NCI-H2107 treated with DMSO at 0.1 percent for 48 hours (cell line): ENCODE measurements around the gene RFT1.

Experiments used
- DNase-seq: peaks from one replicate; lab custom pipeline; 2025; ENCODE audit not compliant: unreplicated experiment; lab: John Stamatoyannopoulos, UW

RFT1 gene

DNA sequence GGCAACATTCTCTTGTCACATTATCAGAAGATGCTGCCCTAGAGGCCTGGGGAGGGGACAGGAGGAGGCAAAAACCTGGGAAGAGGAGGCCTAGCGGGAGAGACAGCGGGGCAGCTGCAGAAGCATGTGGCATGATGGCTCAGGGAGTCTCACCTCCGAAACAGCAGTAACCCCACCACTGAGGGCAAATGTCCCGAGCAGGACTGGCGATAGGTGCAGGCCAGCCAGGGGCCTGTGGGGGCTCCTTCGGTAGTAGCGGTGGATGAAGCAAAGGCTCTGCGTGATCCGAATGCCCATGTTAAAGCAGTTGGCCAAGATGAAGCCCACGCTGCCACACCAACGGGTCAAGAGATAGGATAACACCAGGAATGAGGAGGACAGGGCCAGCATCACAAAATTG is 38.0 kb downstream of the RFT1 start:
- DNase-seq: no peak

DNA sequence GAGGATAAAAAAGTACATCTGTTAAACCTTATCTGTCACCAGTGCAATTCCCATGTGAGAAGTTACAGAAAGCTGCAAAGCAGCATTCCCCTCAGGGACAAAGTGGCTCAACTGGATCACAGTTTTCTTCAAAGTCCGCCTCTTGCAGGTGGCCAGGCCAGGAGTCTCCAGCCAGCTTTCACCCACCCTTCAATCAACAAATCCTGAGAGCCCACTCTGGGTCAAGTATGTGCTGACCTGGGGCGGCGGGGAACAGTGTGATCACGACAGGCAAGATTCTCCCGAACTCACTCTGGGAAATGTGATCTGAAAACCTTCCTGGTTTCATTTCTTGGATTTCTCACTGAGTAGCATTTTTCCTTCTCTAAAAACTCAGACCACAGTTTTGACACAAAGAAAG is 39.2 kb downstream of the RFT1 start:
- DNase-seq: no peak

GRCh38 chr3:53089511-53089910 is 40.7 kb downstream of the RFT1 start:
- DNase-seq: no peak

DNA sequence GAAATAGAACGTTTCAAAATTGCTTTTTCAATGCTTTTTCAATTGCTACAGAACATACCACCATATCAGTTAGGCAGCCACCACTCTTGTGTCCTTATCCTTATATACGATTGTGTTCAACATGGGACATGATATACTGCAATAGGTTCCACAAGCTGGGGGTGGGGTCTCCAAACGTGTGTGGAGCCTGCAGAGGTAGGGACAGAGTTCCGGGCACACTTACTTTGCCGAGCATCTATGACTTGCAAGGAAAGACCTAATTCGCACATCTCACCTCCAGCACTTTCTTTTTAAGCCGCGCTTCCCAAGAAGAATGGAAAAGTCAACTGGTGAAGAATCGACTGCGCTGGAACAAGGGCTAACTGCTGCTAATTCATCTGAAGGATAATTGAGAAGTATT is 44.8 kb downstream of the RFT1 start:
- DNase-seq: no peak

- DNase-seq: no peak
These were observed 45.8 kb downstream of the RFT1 start for GRCh38 chr3:53084310-53085001.

DNA sequence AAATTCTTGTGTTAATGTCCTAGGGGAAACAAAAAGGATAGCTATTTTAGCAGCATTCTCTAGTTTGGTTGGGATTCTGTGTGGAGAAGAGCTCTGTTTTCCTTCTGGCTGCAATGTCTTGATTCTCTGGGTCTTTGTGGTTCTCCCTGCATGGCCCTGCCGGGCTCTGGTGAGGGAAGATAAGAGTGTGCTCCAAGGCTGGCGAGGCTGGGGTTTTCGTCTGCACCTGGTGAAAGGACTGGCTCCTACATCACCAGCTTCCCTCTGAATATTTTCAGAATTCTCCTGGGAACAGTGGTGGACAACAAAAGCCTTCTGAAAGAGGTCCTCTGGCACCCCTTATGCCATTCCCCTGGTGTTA is 46.3 kb downstream of the RFT1 start:
- peak; percentile 67 for DNase-seq

DNA sequence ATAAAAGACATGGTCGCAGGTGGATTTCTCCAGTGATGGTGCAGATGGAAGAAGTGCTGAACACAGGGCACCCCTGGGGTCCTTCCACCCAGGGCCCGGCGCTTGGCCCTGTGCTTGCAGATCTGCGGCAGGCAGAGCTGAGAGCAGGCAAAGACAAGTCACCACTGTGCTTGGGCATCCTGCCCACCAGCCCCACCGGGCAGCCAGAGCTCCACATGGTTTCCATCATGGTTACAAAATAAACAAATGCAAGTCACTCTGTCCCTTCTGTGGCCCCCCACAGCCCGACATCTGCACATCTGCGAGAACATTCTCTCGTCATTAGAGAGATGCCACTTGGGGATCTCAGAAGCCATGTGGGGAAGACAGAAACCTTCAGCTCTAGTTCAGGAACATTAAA is 46.7 kb downstream of the RFT1 start:
- no peak for DNase-seq

DNA sequence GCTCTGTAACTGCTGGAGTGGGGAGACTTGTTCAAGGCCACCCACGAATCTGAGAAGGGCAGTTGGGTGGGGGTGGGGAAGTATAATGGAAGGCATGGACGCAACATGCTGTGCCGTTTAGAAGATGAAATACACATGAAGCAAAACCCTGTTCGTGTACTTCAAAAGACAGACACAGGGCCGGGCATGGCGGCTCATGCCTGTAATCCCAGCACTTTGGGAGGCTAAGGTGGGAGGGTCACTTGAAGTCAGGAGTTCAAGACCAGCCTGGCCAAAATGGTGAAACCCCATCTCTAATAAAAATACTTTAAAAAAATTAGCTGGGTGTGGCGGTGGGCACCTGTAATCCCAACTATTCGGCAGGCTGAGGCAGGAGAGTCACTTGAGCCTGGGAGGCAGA is 47.5 kb downstream of the RFT1 start:
- DNase-seq: no peak

DNA sequence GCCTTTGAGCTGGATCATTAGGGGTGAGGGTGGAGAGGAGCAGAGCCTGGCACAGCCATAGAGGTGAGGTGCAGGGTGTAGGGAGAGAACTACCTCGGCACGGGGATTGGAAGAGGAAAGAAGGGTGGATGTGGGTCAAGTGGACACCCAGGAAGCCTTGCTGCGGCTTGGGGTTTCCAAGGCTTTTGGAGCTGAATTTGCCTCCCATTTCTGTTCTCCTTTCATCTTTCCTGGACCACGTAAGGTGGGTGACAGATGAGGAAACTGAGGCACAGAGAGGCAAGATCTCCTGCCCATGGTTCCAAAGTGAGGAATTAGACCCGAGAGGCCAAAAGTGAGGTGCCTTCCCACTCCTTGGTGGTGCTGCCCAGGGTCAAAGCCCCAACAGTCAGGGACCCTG is 48.9 kb downstream of the RFT1 start:
- DNase-seq: no peak

GRCh38 chr3:53080612-53081205 is 49.5 kb downstream of the RFT1 start:
- DNase-seq: no peak

DNA sequence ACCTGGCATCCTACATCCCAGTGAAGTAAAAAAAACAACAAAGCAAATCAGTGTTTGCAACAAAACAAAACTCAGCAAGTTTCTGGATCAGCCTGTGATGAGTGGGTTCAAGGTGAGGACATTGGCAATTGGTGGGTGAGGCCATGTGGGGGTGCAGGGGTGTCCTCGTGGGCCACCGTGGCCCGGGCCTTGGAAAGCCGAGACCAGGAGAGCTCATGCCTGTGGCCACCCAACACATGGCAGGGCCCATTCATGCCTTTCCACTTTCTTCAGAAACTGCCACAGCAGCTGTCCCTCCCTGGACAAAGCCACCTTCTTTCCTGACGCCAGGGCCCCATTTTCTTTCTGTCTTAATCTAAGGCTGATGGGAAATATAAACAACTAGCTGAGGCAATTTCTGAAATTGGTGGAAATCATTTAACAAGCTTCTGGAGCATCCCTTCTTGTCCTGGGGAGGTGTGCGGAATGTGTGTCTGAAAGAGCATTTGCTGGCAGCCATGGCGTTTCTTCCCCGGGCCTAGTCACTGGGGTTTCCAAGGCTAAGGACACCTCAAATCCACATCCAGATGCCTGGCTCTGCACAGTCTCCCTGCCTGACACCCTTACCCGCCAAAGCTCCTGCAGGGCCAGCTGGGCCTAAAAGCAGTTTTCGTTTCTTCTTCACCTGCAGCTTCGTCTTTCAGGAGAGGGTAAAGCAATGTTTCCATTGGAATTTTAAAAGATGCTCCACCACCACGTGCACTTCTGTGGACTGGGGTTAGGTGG is 50.3 kb downstream of the RFT1 start:
- DNase-seq: no peak

DNA sequence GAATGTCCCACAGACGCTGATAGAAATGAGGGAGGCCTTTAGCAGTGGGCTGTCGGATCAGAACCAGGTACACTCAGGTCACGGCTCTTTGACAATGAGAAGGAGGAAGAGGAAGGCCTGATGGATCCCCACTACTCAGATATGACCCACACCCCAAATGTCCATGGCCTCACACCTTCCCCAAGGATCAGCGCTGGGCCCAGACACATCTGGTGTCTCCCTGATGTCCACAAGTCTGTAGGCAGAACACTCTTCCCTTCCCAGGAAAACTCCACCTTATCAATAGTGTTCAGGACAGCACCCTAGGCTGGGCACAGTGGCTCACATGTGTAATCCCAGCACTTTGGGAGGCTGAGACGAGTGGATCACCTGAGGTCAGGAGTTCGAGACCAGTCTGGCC is 51.1 kb downstream of the RFT1 start:
- no peak for DNase-seq

DNA sequence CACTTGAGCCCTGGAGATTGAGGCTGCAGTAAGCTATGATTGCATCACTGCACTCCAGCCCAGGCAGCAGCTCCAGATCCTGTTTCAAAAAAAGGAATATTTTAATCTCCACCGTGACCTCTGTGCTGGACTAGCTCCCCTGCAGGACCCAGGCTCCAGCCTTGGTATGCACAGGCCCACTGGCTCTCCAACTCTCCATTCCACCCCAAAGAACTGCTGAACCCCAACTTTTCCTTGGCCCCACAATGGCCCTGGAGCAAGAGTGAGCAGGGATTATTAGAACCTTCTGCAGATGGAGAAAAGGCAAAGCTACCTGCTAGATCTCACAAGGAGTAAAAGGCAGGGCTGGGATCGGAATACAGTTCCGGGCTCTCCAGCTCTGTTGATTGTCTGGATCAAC is 51.6 kb downstream of the RFT1 start:
- DNase-seq: no peak

- no peak for DNase-seq
These were observed 52.6 kb downstream of the RFT1 start for GRCh38 chr3:53077476-53078220.

DNA sequence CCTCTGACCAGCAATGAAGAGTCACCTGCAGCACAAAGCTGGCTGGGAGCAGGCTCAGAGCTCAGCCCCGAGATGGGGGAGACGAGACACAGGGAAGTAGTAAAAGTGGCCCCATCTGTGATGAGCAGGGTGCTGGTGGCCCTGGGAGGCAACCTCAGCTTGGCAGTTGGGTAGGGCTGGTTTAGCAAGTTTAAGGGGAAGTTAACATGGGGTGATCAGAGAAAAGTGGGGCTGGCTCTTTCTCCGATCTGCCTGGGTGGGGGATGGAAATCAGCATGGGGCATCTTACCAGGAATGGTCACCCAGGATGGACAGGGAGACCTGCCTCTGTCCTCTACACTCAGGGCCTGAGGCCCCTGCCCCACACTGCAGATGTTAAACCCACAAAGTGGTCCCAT is 54.5 kb downstream of the RFT1 start:
- no peak for DNase-seq

- DNase-seq: no peak
These were observed 55.2 kb downstream of the RFT1 start for GRCh38 chr3:53074761-53075742.

- DNase-seq: no peak
These were observed 55.9 kb downstream of the RFT1 start for GRCh38 chr3:53074366-53074696.

- no peak for DNase-seq
These were observed 56.5 kb downstream of the RFT1 start for GRCh38 chr3:53073553-53074365.

DNA sequence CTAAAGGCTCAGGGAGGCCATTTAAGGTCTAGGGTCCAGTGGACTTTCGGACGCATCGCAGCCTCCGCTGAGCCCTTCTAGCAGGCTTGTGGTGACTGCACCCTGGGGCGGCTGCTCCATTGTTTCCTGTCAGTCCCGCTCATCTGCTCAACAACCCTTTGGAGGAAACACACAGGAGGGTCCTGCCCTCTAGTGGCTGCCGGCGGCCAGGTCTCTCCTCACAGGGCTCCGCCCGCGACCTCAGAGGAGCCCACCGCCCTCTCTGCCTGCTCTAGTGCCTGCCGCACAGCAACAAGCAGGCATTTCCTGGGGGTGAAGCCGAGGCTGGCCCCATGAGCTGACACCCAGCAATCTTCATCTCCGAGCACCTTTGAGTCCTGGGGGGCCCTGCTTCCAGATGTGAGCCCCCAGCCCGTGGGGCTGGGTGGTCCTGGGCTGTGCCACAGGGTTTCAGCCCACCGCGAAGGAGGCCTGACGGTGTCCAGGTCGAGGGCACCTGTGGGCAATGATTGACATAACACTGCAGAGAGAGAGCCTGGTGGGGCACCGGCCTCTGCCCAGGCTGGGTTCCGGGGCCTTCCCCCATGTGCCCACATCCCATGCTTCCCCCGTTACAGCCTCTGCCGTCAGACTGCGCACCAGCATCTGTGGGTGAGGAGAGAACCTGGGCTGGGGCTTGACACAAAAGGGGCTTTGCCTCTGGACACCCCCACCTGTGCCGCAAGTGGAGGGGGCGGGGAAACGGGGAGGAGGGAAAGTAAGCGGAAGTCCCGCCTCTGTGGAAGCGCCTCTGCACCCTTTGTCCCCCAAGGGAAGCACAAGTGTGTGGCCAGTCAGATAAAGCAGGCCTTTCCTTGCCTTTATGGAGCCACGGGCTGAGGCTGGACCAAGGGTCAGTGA is 57.3 kb downstream of the RFT1 start:
- DNase-seq: peak; percentile 64
